ENCODE measurements around the gene CATSPERD.

CATSPERD gene, protein sequence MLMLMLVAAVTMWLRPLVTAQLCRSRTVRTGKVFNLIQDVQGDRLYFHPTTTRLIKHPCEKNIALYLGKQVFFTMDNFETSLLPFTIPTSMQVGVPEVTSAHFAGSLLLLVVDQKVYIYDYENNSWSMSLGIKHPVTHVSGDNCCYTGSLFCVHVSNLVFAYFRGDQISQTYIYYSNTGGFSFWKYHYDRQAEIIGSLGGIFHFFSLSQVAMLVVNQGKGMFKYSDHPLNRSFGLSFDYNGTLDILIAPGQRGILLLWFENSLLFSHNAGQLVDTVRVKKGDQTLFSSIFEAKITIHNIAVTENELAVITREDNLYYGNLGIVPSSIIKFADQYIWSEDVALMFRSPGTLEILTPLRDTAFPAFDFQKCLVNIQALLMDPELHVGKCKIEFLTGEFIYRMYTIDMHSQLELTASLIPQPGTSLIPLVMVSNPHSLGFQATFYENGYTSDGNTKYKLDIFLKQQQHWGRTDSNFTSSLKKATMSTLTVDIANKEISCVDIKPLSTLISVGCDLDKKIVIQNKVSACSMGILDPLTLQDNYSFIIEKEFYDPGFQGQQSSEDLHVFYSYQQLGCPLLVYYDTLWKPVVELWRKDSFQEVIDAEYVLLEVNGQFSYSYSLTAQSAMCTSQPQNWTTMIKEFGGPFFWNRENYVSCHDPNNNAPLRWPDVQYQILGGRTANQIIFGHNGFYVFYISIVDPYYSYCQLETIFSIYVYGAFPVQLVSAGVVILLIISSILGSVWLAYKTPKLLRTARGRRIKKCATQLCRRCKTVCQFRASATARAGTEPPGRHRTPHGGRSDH

DNA sequence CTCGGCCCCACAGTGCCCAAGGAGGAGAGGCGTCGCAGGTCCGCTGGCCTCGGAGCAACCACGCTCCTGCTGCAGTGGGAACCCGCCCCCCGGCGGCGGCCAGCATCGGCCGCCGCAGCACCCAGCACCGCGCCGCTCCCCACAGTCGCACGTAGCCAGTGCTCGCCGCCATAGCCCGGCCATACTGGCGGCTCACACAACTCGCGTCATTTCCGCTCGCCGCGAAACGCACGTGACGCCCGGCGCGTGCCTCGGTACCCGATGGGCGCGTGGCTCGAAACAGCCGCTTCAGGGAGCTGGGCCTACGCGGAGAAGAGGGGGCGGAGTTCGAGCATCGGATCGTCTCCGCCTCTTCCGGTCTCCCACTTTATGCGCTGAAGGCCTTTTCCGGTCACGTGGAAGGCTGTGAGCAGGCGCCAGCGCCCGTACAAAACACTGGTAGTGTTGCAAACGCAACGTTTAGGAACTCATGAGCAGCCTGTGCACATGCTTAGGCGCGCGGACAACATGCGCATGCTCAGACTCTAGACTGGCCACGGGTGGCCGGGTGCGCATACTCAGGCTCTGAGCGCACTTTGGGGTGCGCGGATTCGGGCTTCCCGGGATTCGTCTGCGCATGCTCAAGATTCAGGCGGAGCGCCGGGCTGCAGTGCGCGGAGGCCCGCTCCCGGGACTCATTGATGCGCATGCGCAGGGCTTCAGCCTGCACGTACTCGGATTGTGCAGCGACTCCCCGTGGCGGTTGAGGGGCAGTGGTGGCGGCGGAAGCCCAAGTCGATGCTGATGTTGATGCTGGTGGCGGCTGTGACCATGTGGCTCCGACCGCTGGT lies at the start of gene CATSPERD, which contains the start of gene LONP1:
CATSPERD (plus strand) TSS at position 677 of the 830 bp plus-strand sequence; CDS start at position 778, 101 bp downstream.
LONP1 (minus strand) TSS at position 186 of the 830 bp plus-strand sequence; CDS start at position 172, 14 bp downstream.
- DNase-seq (ENCODE audit: low spot score), result peak; percentile 99

DNA sequence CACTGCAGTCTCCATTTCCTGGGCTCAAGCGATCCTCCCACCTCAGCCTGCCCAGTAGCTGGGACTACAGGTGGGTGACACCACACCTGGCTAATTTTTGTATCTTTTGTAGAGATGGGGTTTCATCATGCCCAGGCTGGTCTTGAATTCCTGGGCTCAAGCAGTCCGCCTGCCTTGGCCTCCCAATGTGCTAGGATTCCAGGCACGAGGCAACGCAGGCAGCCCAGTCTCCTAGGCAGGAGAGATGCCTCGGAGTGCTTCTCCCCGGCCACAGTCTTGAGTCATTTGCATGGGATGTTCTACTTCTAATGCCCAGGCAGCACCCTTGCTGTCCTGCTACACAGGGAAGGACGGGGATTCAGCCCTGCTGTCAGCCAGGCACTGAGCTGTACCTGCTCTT lies 48.8 kb upstream of the CATSPERD start:
- DNase-seq (ENCODE audit: low spot score), result no peak

DNA sequence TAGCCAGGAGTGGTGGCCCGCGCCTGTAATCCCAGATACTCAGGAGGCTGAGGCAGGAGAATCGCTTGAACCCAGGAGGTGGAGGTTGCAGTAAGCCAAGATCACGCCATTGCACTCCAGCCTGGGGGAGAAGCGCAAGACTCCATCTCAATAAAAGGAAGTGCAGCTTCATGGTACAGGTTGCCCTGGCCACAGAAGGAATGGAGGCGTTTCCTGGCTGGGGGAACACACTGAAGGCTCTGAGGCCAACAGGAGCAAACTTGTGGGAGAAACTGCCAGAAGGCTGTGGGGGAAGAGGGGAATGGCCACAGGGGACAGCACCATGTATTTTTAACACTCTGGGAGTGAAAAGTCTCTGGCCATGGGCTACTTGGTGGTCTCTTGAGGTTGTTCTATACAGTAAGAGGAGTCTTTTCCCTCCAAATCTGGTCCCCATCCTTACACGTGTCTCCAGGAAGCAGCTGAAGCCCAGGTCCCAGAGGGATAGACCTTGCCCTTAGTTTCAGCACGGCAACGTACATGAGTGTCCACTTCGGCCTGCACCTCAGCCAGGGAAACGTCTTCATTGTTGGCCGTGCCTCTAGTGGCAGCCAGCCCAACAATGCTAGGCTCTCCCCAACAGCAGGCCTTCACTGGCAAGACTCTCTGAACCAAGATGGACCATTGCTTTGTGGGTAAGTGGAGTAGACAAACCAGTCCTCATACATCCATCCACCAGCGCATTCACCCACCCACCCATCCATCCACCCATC lies 47.6 kb upstream of the CATSPERD start:
- no peak for DNase-seq (ENCODE audit: low spot score)

DNA sequence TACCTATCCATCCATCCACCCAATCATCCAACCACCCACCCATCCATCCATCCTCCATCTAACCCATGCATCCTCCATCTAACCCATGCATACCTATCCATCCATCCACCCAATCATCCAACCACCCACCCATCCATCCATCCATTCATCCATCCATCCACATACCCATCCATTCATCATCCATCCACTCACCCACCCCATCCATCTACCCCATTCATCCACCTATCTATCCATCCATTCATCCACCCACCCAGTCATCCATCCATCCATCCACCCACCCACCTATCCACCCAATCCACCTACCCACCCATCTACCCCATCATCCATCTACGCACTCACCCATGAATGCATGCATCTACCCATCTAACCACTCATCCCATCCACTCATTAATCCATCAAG lies 46.7 kb upstream of the CATSPERD start:
- no peak for DNase-seq (ENCODE audit: low spot score)

DNA sequence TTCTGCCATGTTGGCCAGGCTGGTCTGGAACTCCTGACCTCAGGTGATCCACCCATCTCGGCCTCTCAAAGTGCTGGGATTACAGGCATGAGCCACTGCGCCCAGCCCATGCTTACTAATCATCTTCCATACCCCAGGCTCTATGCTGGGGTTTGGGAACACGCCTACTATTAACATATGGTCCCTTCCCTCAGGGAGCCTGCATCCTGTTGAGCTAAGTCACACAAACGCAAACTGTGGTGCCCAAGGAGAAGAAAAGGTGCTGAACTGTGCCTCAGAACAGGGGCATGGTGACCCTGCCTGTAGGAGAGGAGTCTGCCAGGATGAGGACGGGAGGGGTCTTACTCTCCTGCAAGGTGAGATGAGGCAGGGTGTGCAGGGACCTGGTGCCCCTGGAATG lies 45.7 kb upstream of the CATSPERD start:
- DNase-seq (ENCODE audit: low spot score), result no peak

DNA sequence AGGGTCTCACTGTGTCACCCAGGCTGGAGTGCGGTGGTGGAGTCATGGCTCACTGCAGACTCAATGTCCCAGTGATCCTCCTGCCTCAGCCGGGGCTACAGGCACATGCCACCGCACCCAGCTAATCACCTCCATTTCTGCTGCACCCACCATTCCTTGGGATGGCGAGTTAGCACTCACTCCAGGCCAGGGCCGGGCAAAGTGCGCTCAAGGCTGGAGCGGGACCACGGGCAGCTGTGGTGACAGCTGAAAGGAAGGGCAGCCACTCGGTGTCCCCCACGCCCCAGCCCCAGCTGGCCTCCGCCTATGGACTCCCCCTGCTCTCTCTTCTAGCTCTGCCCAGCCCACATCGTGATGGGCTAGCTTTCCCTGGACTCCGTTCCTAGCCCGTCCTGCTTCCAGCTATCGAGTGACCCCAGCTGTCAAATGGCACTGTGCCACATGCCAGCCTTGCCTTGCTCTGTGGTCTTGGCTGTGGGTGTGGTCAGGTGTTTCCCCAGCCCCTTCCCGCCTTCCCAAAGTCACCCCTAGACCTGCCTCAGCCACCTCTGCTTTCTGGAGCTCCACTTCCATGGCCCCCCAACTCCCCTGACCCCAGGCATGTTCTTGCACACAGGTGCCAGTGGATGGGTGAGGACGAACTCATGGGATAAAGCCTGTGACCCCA lies 44.2 kb upstream of the CATSPERD start:
- no peak for DNase-seq (ENCODE audit: low spot score)

DNA sequence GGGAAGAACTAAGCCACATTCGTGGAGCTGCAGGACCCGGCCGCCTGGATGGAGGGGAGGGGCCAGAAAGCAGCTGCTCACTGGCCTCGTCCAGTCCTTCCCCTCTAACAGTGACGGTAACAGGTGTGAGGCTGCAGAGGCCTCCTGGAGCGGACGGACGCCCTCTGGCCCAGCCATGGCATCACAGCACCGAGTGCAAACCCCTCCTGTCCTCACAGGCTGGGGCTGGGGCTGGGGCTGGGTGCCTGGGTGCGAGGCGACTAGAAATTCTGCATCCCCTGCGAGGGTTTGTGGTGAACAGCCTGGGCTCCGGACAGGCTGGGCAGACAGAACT lies 43.7 kb upstream of the CATSPERD start:
- DNase-seq (ENCODE audit: low spot score), result no peak

DNA sequence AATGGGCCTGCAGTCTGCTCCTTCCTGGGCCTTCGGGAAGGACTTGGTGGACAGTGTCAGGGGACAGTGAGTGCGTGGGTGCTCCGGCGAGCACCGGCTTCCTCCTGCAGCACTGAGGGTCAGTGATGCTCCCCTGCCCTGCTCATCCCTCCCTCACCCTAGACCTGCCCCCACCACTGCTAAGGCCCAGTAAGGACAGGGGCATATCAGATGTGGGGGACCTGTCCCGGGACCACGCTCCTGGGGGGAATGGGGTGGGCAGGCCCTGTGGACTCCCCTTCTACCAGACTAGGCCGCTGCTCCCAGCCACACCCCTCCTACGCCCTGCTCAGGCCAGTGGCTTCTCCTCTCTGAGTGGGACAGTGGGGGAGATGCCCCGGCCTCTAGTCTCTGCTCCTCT lies 43.3 kb upstream of the CATSPERD start:
- DNase-seq (ENCODE audit: low spot score), result no peak

DNA sequence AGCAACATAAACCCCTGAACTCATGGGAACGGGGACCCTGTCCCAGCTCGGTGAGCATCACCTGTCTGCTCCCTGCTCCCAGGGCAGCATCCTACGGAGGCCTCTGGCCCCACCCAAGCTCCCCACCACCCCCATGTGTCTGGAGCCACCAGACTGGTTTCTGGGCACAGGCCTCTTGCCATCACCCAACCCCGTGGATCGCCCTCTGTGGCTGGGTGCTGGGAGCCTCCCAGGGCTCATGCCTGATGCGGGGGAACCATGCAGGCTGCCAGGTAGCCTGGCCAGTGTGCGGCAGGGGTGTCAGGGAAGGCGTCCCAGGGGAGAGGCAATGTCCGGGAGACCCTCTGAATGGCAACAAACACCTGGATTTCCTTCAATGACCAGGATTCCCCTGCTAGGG lies 42.9 kb upstream of the CATSPERD start:
- no peak for DNase-seq (ENCODE audit: low spot score)

DNA sequence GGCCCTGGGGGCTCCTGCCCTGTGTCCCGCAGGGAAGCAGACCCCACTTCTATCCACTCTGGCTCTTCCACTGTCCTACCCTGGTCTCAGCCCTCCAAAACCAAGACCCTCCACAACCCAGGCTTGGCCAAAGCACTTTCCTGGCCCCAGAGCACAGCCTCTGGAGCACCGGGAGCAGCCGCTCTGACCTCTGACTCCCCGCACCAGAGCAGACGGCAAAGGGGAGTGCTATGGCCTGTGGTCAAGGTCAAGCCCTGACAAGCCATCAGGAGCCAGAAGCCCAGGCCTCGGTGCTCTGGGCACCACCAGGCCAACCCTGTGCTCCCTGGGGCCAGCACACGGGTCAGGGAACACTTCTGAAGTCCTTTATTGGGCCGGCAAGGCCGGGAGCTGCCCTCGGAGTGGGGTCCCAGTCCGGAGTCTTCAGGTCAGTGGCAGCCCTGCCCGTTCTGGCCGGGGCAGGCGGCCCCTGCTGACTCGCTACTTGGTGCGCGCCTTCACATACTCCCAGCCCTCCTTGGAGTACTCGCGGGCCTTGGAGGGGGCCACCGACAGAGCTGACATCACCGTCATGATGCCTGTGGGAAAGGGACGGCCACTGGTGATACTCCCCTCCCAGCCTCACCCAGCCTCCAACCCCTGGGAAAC lies 42.2 kb upstream of the CATSPERD start:
- DNase-seq (ENCODE audit: low spot score), result no peak

DNA sequence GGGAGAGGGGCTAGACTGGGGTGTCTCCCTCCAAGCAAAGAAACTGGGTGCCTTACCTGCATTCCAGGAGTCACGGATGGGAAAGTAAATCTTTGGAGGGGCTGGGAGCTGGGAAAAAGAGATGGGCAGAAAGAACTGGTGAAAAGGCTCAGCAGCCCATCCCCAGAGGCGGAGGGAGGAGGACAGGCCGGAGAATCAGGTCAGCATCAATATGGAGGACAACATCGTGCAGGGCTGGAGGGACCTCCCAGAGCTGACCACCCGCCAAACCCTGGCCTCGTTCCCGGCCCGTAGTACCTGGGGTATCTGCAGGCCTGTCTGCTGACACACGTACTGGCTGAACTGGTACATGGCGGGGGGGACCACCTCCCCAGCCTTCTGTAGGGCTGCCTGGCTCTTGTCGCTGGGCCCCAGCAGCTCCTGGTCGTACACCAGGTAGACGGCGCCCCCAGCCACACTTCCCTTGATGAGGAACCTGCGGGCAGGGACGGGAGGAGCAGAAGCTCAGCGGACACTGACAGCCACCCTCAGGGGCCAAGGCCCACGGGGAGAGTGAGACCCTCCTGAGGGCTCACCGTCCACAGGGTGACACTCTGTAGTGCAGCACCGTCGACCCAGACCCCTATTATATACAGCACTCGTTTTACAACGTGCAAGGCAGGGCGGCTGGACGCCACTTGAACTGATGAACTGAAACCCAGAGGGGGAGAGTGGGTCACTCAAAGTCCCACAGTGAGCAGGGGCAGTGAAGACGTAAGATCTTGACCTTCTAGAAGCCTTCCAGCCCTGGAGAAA lies 41.0 kb upstream of the CATSPERD start:
- no peak for DNase-seq (ENCODE audit: low spot score)

DNA sequence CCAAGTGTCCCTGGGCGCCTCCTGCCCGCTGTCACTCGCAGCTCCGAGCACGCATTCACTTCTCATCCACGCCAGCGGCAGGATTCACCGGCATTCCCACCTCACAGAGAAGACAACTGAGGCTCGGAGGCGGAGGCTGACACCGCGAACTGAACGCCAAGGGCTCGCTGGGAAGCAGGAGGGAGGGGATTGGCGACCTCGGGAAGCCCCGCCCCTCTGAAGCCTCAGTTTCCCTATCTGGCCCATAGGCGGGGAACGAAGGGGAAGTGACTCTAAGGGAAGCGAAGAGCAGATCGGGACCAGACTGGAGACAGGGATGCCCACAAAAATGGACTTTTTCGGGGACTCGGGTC lies 40.4 kb upstream of the CATSPERD start:
- DNase-seq (ENCODE audit: low spot score), result peak; percentile 59

DNA sequence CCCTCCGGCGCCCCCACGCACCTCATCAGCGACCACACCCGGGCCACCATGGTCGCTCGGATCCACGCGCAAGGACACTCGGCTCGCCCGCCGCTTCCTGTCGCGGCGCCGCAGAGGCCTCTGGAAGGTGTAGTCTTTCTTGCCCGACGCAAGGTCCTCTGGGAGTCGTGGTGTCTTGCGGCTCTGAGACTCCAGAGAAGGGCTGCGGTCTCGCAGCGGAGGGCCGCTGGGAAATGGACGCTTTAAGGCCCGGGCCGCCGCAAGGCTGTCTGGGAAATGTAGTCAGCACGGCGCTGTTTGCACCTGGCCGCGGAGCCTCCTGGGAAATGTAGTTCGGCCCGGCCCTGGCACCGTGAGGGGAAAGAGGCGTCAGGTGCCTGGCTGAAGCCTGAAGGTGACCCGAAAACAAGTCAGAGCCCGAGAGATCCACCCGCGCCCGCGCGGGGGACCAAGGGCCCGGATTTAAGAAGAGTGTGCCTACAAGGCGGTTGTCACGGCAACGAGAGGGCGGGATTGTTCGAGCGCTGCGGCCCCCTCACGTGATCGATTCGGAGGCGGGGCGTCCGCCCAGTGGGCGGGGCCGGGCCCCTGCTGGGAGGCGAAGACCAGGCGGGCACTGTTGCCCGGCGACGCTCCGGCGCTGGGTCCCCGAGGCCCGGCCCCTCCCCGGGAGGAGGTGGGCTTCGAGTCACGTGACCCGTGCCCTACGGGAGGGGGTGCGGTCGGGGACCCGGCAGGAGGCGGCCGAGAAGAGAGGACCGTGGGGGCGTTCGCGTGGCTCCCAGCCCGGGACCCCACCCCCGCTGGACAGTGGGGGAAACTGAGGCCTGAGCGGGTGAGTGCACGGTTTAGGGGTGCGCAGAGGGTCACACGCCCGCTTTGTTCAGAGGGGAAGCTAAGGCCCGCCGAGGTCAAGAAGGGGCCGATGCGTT lies 39.7 kb upstream of the CATSPERD start, which contains the start of the genes HSD11B1L and MICOS13:
HSD11B1L (plus strand) TSS at position 591 of the 932 bp plus-strand sequence. CDS start 3,806 bp downstream, outside the sequence.
MICOS13 (minus strand) TSS at position 80 of the 932 bp plus-strand sequence; CDS start at position 50, 30 bp downstream.
- peak; percentile 99 for DNase-seq (ENCODE audit: low spot score)

DNA sequence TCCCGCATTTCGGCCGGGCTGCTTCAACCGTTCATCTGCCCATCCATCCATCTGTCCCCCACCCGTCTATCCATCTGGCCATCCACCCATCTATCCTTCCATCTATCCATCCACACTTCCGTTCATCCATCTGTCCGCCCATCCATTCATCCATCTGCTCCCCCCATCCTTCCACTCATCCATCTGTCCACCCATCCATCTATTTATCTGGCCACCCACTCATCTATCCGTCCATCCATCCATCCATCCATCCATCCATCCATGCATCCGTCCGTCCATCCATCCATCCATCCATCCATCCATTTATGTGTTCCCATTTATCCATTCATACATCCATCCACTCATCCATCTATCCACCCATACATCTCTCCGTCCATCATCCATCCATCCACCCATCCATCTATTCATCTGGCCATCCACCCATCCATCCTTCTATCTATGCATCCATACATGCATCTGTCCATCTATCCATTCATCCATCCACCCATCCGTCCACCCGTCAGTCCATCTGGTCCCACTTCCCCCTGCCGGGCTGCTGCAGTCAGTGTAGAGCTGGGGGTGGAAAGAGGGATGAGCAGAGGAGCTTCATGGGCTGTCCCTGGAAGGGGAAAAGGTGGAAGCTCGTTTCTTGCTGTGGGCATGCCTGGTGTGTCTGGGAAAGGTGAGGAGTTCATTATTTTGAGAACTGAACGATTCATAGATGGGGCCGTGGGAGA lies 38.9 kb upstream of the CATSPERD start:
- no peak for DNase-seq (ENCODE audit: low spot score)

DNA sequence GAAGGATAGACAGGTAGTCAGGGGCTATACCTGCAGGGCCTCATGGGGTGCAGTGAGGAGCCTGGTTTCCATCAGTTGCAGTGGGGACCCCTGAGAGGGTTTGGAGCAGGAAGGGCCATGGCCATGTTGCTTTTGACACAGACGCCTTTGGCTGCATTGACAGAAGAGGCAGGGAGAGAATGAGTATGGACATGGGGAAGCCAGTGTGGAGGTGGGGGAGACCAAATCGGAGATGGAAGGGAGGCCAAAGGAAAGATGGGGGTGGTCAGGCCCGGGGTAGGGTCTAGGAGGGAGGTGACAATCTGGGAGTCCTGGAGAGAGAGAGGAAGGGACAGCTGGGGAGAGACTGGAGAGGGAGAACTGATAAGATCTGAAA lies 38.3 kb upstream of the CATSPERD start:
- DNase-seq (ENCODE audit: low spot score), result no peak

DNA sequence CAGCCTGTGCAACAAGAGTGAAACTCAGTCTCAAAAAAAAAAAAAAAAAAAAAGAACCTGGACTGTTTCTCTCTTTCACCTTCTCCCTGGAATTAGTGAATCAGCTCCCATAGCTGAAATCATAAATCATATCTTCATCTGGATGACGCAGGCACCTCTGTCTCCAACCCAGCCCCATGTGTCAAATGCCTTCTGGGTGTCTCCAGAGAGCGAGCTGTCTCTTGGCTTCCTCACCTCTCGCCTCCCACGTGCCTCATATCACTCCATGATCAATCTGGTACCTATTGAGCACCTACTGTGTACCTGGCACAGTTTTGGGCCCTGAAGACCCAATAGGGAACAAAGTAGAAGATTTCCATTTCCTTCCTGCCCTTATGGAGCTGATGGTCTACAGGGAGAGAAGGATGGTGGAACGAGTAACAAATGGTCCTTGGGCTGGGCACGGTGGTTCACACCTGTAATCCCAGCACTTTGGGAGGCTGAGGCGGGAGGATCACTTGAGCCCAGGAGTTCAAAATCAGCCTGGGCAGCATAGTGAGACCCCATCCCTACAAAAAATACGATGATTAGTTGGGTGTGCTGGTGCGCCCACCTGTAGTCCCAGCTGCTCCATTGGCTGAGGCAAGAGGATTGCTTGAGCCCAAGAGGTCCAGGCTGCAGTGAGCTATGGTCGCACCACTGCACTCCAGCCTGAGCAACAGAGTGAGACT lies 37.1 kb upstream of the CATSPERD start:
- no peak for DNase-seq (ENCODE audit: low spot score)

Data from hepatic stellate cell (primary cell).